Measurements from ENCODE around the gene PABPN1L. TPM values are rescaled to one million over a fixed set of nuclear protein-coding genes. Genes with fewer than 3 reads are reported as not detected.

PABPN1L gene
- total RNA-seq, 1 experiment from 2014 or later, result 0.57 TPM

GRCh38 chr16:88871349-88871702 is 4.9 kb upstream of the PABPN1L start:
- TF ChIP-seq ATF3 (IDR thresholded peaks at IDR 0.05), result no peak
- TF ChIP-seq EZH2phosphoT487 (IDR thresholded peaks at IDR 0.05; ENCODE audit: borderline replicate concordance), result no peak
- no peak for TF ChIP-seq FOSL1 (IDR thresholded peaks at IDR 0.05; ENCODE audit: low read depth)
- TF ChIP-seq ZNF274 (IDR thresholded peaks at IDR 0.05; ENCODE audit: low read depth, low read length), result no peak
- TF ChIP-seq JUND (IDR thresholded peaks at IDR 0.05), result no peak
- no peak for TF ChIP-seq REST (IDR thresholded peaks at IDR 0.05; ENCODE audit: low read depth)
- no peak for TF ChIP-seq YY1 (IDR thresholded peaks at IDR 0.05; ENCODE audit: extremely low read depth, insufficient replicate concordance, low read depth, low read length)
- no peak for TF ChIP-seq CEBPB (IDR thresholded peaks at IDR 0.05; ENCODE audit: low read depth)
- no peak for TF ChIP-seq POLR2A (IDR thresholded peaks at IDR 0.05; ENCODE audit: borderline replicate concordance, extremely low read depth, insufficient read depth, insufficient read length)
- no peak for TF ChIP-seq SIN3A (IDR thresholded peaks at IDR 0.05; ENCODE audit: low read depth)
- TF ChIP-seq ZBTB33 (IDR thresholded peaks at IDR 0.05; ENCODE audit: extremely low read depth, insufficient replicate concordance, low read length), result no peak
- no peak for TF ChIP-seq POLR2AphosphoS5 (IDR thresholded peaks at IDR 0.05; ENCODE audit: low read depth, low read length)
- TF ChIP-seq CTCF (IDR thresholded peaks at IDR 0.05 in 2 of 3, conservative IDR thresholded peaks at IDR 0.05 in 1 of 3; ENCODE audit: borderline replicate concordance in 1 of 3, insufficient read depth in 1 of 3, low read depth in 2 of 3, low read length in 2 of 3), result no peak
- TF ChIP-seq CBX3 (IDR thresholded peaks at IDR 0.05; ENCODE audit: low read depth), result no peak
- no peak for TF ChIP-seq SRF (IDR thresholded peaks at IDR 0.05; ENCODE audit: low read depth)
- H3K27me3 ChIP-seq (ENCODE audit: insufficient read depth, low read length), result no peaks in the 10 kb centered on the region

More at GRCh38 chr16:88871349-88871702, 4.9 kb upstream of the PABPN1L start:
- no peak overlapping the region for H3K27ac ChIP-seq (ENCODE audit: low read depth, low read length)
- POLR2A ChIA-PET, result no interaction called here
- RAD21 ChIA-PET (ENCODE audit: low non-redundant PET in 1 of 2, low total read pairs in 2 of 2, uncharacterized antibody in 2 of 2, unreplicated experiment in 2 of 2), result no interaction called here
- no peaks in the 10 kb centered on the region for H3K36me3 ChIP-seq (ENCODE audit: control insufficient read depth in 1 of 2, insufficient read depth in 2 of 2, low read length in 2 of 2)
- H2AFZ ChIP-seq (ENCODE audit: low read depth, low read length, poor library complexity, severe bottlenecking), result no peak overlapping the region
- CTCF ChIA-PET, result no interaction called here
- H3K9me2 ChIP-seq (ENCODE audit: insufficient read depth), result no peaks in the 10 kb centered on the region
- no peaks in the 10 kb centered on the region for H3K4me1 ChIP-seq (ENCODE audit: control insufficient read depth in 1 of 2, insufficient read depth in 2 of 2, low read length in 2 of 2)
- H3K79me2 ChIP-seq (ENCODE audit: insufficient read depth, low read length), result no peaks in the 10 kb centered on the region
- H3K4me3 ChIP-seq (replicated peaks in 1 of 2; ENCODE audit: low read depth in 1 of 2, low read length in 2 of 2), result no peak overlapping the region
- H3K9me3 ChIP-seq (ENCODE audit: control insufficient read depth in 1 of 2, insufficient read depth in 1 of 2, low read depth in 1 of 2, low read length in 2 of 2), result no peaks in the 10 kb centered on the region
- no peak overlapping the region for H3K9ac ChIP-seq (ENCODE audit: low read length)
- H4K20me1 ChIP-seq (ENCODE audit: insufficient read depth), result no peaks in the 10 kb centered on the region
- H3K4me2 ChIP-seq (ENCODE audit: low read length), result no peak overlapping the region
- no TSS peak for BruUV-seq (replicated peaks)
- intact Hi-C loops (cut with micrococcal nuclease), result no loop called here
- ATAC-seq (no peak), DNase-seq (ENCODE audit: low read depth, low spot score) (no peak)

All from HCT116 (cell line).